ENCODE measurements around the gene SULF2. TPM values are rescaled to one million over a fixed set of nuclear protein-coding genes. Genes with fewer than 3 reads are reported as not detected.

The SULF2 gene
- total and polyA plus RNA-seq, 2 of the 4 experiments (the other 2 are of a cell fraction), result 0.54 to 0.77 TPM

- no peak overlapping the region for H2BK20ac ChIP-seq (ENCODE audit: low read depth, low read length)
- POLR2A ChIA-PET (ENCODE audit: unreplicated experiment), result no interaction called here
- CTCF ChIA-PET, result interaction anchor here (0.5 to 0.7 kb wide), 2 partner anchors 11 to 165 kb away, joined by 4 to 5 read pairs; no protein-coding TSS in a partner anchor
- WGBS, 2 experiments (ENCODE audit: extremely low coverage in 2 of 2, insufficient read length in 1 of 2), result 40% methylated on average over 24 of the region's 26 CpGs; no CpG with 5 or more reads in 1 of the 2 experiments
- H4K5ac ChIP-seq (ENCODE audit: low read depth, low read length), result no peak overlapping the region
- H3K18ac ChIP-seq (ENCODE audit: low read depth, low read length), result no peak overlapping the region
- no peak overlapping the region for H3K9ac ChIP-seq (ENCODE audit: low read depth, low read length)
- H4K20me1 ChIP-seq (ENCODE audit: insufficient read depth, low read length), result no peaks in the 10 kb centered on the region
- in situ Hi-C loops (cut with MboI; ENCODE audit: low sequenced_read_pairs) (no loop called here), intact Hi-C loops (cut with micrococcal nuclease) (no loop called here), dilution Hi-C loops (cut with HindIII; ENCODE audit: low sequenced_read_pairs, unreplicated experiment) (no loop called here)
- no peaks in the 10 kb centered on the region for H3K36me3 ChIP-seq (ENCODE audit: control insufficient read depth, insufficient read depth, low read length)
- no peak overlapping the region for H2BK120ac ChIP-seq (ENCODE audit: low read depth, low read length)
- H3K27ac ChIP-seq (ENCODE audit: insufficient read depth, low read length), result no peak overlapping the region
- peak; percentile 27 for DNase-seq
- no peaks in the 10 kb centered on the region for H3K9me1 ChIP-seq (ENCODE audit: insufficient read depth, low read length)
- H3K23ac ChIP-seq (ENCODE audit: low read depth, low read length), result no peak overlapping the region
- no peaks in the 10 kb centered on the region for H3K79me1 ChIP-seq (ENCODE audit: low read depth in 1 of 2, low read length in 2 of 2)
- no peaks in the 10 kb centered on the region for H3K9me3 ChIP-seq (ENCODE audit: control insufficient read depth, insufficient read depth, low read length)
- TF ChIP-seq RFX5 (IDR thresholded peaks at IDR 0.05; ENCODE audit: low read depth, low read length), result no peak
- no peak for TF ChIP-seq FOS (IDR thresholded peaks at IDR 0.05; ENCODE audit: low read depth, low read length)
- TF ChIP-seq BHLHE40 (IDR thresholded peaks at IDR 0.05; ENCODE audit: low read depth, low read length), result no peak
- TF ChIP-seq RAD21 (IDR thresholded peaks at IDR 0.05; ENCODE audit: low read length), result no peak
- H3K14ac ChIP-seq (replicated peaks; ENCODE audit: low read depth, low read length), result no peak overlapping the region
- no peak overlapping the region for H2BK15ac ChIP-seq (ENCODE audit: low read depth, low read length)
- H2BK5ac ChIP-seq (ENCODE audit: low read depth, low read length, poor library complexity, severe bottlenecking), result no peak overlapping the region
- no TSS peak for BruUV-seq (replicated peaks)
- H3K4me3 ChIP-seq (ENCODE audit: insufficient read depth, low read depth, low read length), result no peak overlapping the region
- H2AK5ac ChIP-seq (ENCODE audit: low read depth, low read length), result no peak overlapping the region
- H3K27me3 ChIP-seq (ENCODE audit: control insufficient read depth, insufficient read depth, low read length), result peaks cover 11% of the 10 kb centered on the region; the same call in 1 of the 2 replicates
- no peak for ATAC-seq (ENCODE audit: low read depth)
- no peak overlapping the region for H4K91ac ChIP-seq (ENCODE audit: insufficient read depth, low read depth, low read length)
- H3K4ac ChIP-seq (ENCODE audit: low read depth, low read length), result no peak overlapping the region
- H2AFZ ChIP-seq (replicated peaks; ENCODE audit: low read length, poor library complexity), result no peak overlapping the region
- no peak overlapping the region for H3K4me2 ChIP-seq (ENCODE audit: low read depth, low read length)
- no peak overlapping the region for H4K8ac ChIP-seq (ENCODE audit: low read depth in 2 of 2, low read length in 2 of 2)
- H3K56ac ChIP-seq (ENCODE audit: extremely low read depth, insufficient read depth, low read length), result no peak overlapping the region
- H3K4me1 ChIP-seq (ENCODE audit: control insufficient read depth, insufficient read depth, low read length), result no peaks in the 10 kb centered on the region; the same call in 1 of the 2 replicates
- H2AK9ac ChIP-seq (replicated peaks; ENCODE audit: low read depth, low read length, poor library complexity), result no peak overlapping the region
These were observed 71.3 kb downstream of the SULF2 start for GRCh38 chr20:47713878-47714450.

Measured in IMR-90 (cell line).